G401 (cell line): ENCODE measurements around the gene ABHD16B. TPM values are rescaled to one million over a fixed set of nuclear protein-coding genes. Genes with fewer than 3 reads are reported as not detected.

ENCODE experiments used
- total RNA-seq: library from RNA; depleted of rRNA; stranded (reverse); fragments of >200 nt; shearing (Covaris generic); gene quantifications from 2 replicates; pipeline ENCODE4 v1.2.3, GENCODE V29; 2014; rRNA removed

Gene ABHD16B
- total RNA-seq, 1 experiment from 2014 or later: not detected

Other genes starting within 250 kb of the ABHD16B start
- gene GMEB2, start 234.4 kb upstream of the ABHD16B start, total RNA-seq: 19.3 and 19.7 TPM in 2 replicates
- 179 and 180 TPM in 2 replicates for gene STMN3, start 208.1 kb upstream of the ABHD16B start, total RNA-seq
- gene RTEL1, start 203.2 kb upstream of the ABHD16B start, total RNA-seq: 18.5 and 18.7 TPM in 2 replicates
- not detected in 2 replicates for gene TNFRSF6B, start 164.8 kb upstream of the ABHD16B start, total RNA-seq
- gene ARFRP1, start 153.5 kb upstream of the ABHD16B start, total RNA-seq: 33.0 and 36.7 TPM in 2 replicates
- gene ZGPAT, start 153.5 kb upstream of the ABHD16B start, total RNA-seq: 49.4 and 52.7 TPM in 2 replicates
- gene LIME1, start 124.8 kb upstream of the ABHD16B start, total RNA-seq: 12.6 and 15.1 TPM in 2 replicates
- 71.8 and 118 TPM in 2 replicates for gene SLC2A4RG, start 121.7 kb upstream of the ABHD16B start, total RNA-seq
- gene ZBTB46, start 30.2 kb upstream of the ABHD16B start, total RNA-seq: 39.7 and 42.5 TPM in 2 replicates
- gene TPD52L2, start 3.8 kb downstream of the ABHD16B start, total RNA-seq: 129 and 141 TPM in 2 replicates
- gene DNAJC5, start 33.6 kb downstream of the ABHD16B start, total RNA-seq: 38.6 and 43.6 TPM in 2 replicates
- gene UCKL1, start 94.9 kb downstream of the ABHD16B start, total RNA-seq: 19.9 and 20.1 TPM in 2 replicates
- 5.5 and 5.9 TPM in 2 replicates for gene ZNF512B, start 108.4 kb downstream of the ABHD16B start, total RNA-seq
- 1.4 TPM in 1 of 2 replicates, not detected in the other for gene SAMD10, start 118.1 kb downstream of the ABHD16B start, total RNA-seq
- 91.4 and 111 TPM in 2 replicates for gene PRPF6, start 119.6 kb downstream of the ABHD16B start, total RNA-seq
- 0.81 and 1.8 TPM in 2 replicates for gene C20orf204, start 174.7 kb downstream of the ABHD16B start, total RNA-seq
- gene SOX18, start 188.1 kb downstream of the ABHD16B start, total RNA-seq: 1.2 TPM in 1 of 2 replicates, not detected in the other
- gene TCEA2, start 201.7 kb downstream of the ABHD16B start, total RNA-seq: 29.2 and 44.0 TPM in 2 replicates
- gene RGS19, start 218.0 kb downstream of the ABHD16B start, total RNA-seq: 32.9 and 33.4 TPM in 2 replicates
- gene OPRL1, start 218.6 kb downstream of the ABHD16B start, total RNA-seq: 4.2 and 5.0 TPM in 2 replicates
- not detected in 2 replicates for gene LKAAEAR1, start 222.9 kb downstream of the ABHD16B start, total RNA-seq
- not detected in 2 replicates for gene NPBWR2, start 246.1 kb downstream of the ABHD16B start, total RNA-seq